ENCODE measurements around the gene FOXD3.
A peak's percentile ranks its signal among the peaks of the same experiment; 100 is the strongest.

The FOXD3 gene

GRCh38 chr1:63322114-63322943, at the start of gene FOXD3:
Gene FOXD3 (plus strand): TSS chr1:63322567. CDS start chr1:63323059, 492 bp downstream.
- peak; percentile 71 for DNase-seq (ENCODE audit: low spot score)

- DNase-seq (ENCODE audit: low spot score): no peak
Measured at GRCh38 chr1:63272811-63273210, 49.6 kb upstream of the FOXD3 start.

GRCh38 chr1:63274371-63274770, 48.0 kb upstream of the FOXD3 start:
- DNase-seq (ENCODE audit: low spot score): no peak

- DNase-seq (ENCODE audit: low spot score): no peak
Measured at GRCh38 chr1:63274979-63275378, 47.4 kb upstream of the FOXD3 start.

GRCh38 chr1:63276624-63277023, 45.7 kb upstream of the FOXD3 start:
- no peak for DNase-seq (ENCODE audit: low spot score)

- DNase-seq (ENCODE audit: low spot score): no peak
Measured at GRCh38 chr1:63277195-63278192, 44.9 kb upstream of the FOXD3 start.

- no peak for DNase-seq (ENCODE audit: low spot score)
Measured at GRCh38 chr1:63281753-63282152, 40.6 kb upstream of the FOXD3 start.

GRCh38 chr1:63289135-63289534, 33.2 kb upstream of the FOXD3 start:
- no peak for DNase-seq (ENCODE audit: low spot score)

- DNase-seq (ENCODE audit: low spot score): no peak
Measured at GRCh38 chr1:63294803-63295594, 27.4 kb upstream of the FOXD3 start.

GRCh38 chr1:63304410-63304809, 18.0 kb upstream of the FOXD3 start:
- no peak for DNase-seq (ENCODE audit: low spot score)

GRCh38 chr1:63305043-63305442, 17.3 kb upstream of the FOXD3 start:
- DNase-seq (ENCODE audit: low spot score): no peak

GRCh38 chr1:63307196-63307794, 15.1 kb upstream of the FOXD3 start:
- DNase-seq (ENCODE audit: low spot score): no peak

GRCh38 chr1:63316598-63316983, 5.8 kb upstream of the FOXD3 start:
- no peak for DNase-seq (ENCODE audit: low spot score)

- peak; percentile 70 for DNase-seq (ENCODE audit: low spot score)
Measured at GRCh38 chr1:63316984-63317816, 5.2 kb upstream of the FOXD3 start.

GRCh38 chr1:63317817-63318152, 4.6 kb upstream of the FOXD3 start:
- DNase-seq (ENCODE audit: low spot score): no peak

- DNase-seq (ENCODE audit: low spot score): no peak
Measured at GRCh38 chr1:63318201-63318979, 4.0 kb upstream of the FOXD3 start.

GRCh38 chr1:63319046-63320021, 3.0 kb upstream of the FOXD3 start:
- no peak for DNase-seq (ENCODE audit: low spot score)

- DNase-seq (ENCODE audit: low spot score): no peak
Measured at GRCh38 chr1:63320022-63320721, 2.2 kb upstream of the FOXD3 start.
